ENCODE data around the gene CTSZ. TPM values are rescaled to one million over a fixed set of nuclear protein-coding genes. Genes with fewer than 3 reads are reported as not detected.
A peak's percentile ranks its signal among the peaks of the same experiment; 100 is the strongest.

The CTSZ gene
- total and polyA plus RNA-seq, 3 donors from 2014 or later: 49.4 to 120 (median 77.4) TPM

DNA sequence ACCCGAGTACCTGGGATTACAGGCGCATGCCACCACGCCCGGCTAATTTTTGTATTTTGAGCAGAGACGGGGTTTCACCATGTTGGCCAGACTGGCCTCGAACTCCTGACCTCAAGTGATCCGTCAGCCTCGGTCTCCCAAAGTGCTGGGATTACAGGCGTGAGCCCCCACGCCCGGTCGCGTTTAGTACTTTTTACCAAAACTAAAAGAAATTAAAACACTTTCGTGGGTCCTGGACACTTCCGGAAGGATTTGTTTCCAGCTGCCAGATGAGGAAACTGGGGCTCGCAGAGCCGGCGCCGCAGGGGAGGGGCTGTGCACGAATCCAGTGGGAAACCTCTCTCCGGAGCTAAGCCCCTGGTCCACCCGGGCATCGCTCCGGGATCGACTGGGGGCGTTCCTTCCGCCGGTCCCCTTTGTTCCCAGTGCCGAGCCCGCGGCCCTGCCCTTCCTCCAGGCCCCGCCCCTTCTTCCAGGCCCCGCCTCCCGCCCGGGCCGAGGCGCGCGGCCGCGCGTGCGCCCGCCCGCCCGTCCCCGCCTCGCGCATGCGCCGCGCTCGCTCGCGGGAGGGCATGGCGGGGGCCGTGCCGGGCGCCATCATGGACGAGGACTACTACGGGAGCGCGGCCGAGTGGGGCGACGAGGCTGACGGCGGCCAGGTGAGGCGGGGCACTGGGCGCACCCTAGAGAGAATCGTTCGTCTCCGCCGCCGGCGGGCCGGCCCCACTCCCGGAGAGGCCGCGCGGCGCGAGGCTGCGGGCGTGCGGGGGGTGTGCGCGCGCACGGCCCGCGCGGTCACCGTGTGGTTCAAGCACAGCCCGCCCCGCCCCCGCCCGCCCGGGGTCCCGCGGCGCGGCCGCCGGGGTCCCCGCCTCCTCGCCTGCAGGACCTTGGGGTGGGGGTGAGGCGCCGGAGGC, 26.1 kb downstream of the CTSZ start, which contains the start of gene NELFCD:
TSS of gene NELFCD (plus strand) at position 546 of the 917 bp plus-strand sequence. CDS start at position 600, 54 bp downstream.
- Histone ChIP-seq H3K9me3 (no peaks in the 10 kb centered on the region), H3K36me3 (ENCODE audit: low read depth, missing control alignments) (no peaks in the 10 kb centered on the region), H3K27ac (peak within 1 kb of the TSS; percentile 74 to 92), H3K27me3 (no peaks in the 10 kb centered on the region), H3K4me3 (peak within 1 kb of the TSS; percentile 67 to 74), H3K4me1 (peaks cover 8% of the 10 kb centered on the region)
- TF ChIP-seq POLR2A (IDR thresholded peaks at IDR 0.05): no peak
- TF ChIP-seq, protein P1, sequence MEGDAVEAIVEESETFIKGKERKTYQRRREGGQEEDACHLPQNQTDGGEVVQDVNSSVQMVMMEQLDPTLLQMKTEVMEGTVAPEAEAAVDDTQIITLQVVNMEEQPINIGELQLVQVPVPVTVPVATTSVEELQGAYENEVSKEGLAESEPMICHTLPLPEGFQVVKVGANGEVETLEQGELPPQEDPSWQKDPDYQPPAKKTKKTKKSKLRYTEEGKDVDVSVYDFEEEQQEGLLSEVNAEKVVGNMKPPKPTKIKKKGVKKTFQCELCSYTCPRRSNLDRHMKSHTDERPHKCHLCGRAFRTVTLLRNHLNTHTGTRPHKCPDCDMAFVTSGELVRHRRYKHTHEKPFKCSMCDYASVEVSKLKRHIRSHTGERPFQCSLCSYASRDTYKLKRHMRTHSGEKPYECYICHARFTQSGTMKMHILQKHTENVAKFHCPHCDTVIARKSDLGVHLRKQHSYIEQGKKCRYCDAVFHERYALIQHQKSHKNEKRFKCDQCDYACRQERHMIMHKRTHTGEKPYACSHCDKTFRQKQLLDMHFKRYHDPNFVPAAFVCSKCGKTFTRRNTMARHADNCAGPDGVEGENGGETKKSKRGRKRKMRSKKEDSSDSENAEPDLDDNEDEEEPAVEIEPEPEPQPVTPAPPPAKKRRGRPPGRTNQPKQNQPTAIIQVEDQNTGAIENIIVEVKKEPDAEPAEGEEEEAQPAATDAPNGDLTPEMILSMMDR (IDR thresholded peaks at IDR 0.05): no peak
- intact Hi-C loops (cut with DNase I; ENCODE audit: low total_unique reads): loop anchor here (5.0 kb wide), 1 partner anchor 89 kb away; no protein-coding TSS in a partner anchor
- peak; percentile 88 for DNase-seq
- 24 to 32% methylated on average over 22 to 25 of the region's 109 CpGs for WGBS, 2 donors

DNA sequence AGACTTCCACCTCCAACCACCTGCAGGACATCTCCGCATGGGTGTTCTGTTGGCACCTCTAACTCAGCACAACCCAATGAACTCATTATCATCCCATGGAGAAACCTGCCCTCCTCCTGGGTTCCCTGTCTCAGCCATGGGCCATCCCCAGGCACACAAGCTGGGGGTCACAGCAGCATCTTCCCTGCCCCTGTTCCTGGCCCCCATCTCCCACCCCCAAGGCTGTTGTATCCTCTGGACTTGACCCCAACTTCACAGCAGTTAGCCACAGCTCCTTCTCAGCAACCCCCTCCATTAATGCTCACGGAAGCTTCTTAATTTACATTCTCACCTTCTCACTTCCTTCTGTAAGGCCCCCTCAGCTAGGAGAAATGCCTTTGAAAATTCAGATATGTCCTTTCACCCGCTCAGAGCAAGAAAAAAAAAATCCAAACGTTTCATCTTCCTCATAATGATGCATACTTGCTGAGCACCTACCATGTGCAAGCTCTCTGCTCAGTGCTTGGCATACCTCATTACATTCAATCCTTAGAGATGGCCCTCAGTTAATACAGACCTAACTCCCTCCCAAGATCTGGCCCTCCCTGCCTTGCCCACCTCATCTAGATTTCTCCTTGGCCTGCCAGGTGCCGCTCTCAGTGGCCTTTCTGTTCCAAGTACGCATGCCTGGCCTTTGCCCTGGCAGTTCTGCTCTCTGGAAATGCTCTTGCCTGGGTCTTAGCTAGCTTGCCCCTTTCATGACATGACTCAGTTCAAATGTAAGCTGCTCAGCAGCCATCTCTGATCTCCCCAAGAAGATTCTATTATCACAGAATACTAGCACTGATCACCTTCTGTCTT, 28.5 kb downstream of the CTSZ start:
- Histone ChIP-seq H3K27me3 (no peaks in the 10 kb centered on the region), H3K36me3 (ENCODE audit: low read depth, missing control alignments) (no peaks in the 10 kb centered on the region), H3K9me3 (no peaks in the 10 kb centered on the region), H3K27ac (no peak overlapping the region), H3K4me1 (peaks cover 8% of the 10 kb centered on the region), H3K4me3 (no peak overlapping the region)
- DNase-seq: no peak
- intact Hi-C loops (cut with DNase I; ENCODE audit: low total_unique reads): no loop called here
- TF ChIP-seq, protein P1 (IDR thresholded peaks at IDR 0.05): no peak
- TF ChIP-seq POLR2A (IDR thresholded peaks at IDR 0.05): no peak
- WGBS, 2 donors: 62 to 68% methylated on average over 6 of the region's 6 CpGs

DNA sequence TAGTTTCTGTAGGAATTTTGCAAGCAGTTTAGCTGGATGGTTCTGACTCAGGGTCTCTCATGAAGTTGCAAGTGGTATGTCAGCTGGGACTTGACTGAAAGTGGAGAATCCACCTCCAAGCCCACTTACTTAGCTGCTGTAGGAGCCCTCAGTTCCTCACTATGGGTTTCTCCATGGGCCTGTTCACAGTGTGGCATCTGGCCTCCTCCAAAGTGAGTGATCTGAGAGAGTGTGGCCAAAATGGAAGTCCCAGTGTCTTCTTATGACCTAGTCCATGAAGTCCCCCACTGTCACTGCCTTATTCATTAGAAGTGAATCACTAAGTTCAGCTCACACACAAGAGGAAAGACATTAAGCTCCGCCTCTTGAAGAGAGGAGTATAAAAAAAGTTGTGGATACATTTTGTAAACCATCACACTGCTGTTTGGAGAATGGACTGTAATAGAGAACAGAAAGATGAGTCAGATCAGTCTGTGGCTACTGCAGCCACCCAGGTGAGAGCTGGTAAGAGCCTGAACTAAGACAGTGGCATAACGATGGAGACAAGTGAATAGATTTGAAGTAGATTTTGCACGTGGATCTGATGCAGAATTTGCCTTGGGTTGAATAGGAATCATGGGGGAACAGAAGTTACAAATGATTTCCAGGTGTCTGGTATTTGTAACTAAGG, 30.9 kb downstream of the CTSZ start:
- H3K27ac ChIP-seq: no peak overlapping the region
- intact Hi-C loops (cut with DNase I; ENCODE audit: low total_unique reads): no loop called here
- H3K27me3 ChIP-seq: no peaks in the 10 kb centered on the region
- no peaks in the 10 kb centered on the region for H3K9me3 ChIP-seq
- no peaks in the 10 kb centered on the region for H3K4me1 ChIP-seq
- no peak for DNase-seq
- H3K36me3 ChIP-seq (ENCODE audit: low read depth, missing control alignments): no peaks in the 10 kb centered on the region
- TF ChIP-seq POLR2A (IDR thresholded peaks at IDR 0.05): no peak
- TF ChIP-seq, protein P1 (IDR thresholded peaks at IDR 0.05): no peak
- no peak overlapping the region for H3K4me3 ChIP-seq
- WGBS, 2 donors: 81 to 91% methylated on average over 3 of the region's 3 CpGs

DNA sequence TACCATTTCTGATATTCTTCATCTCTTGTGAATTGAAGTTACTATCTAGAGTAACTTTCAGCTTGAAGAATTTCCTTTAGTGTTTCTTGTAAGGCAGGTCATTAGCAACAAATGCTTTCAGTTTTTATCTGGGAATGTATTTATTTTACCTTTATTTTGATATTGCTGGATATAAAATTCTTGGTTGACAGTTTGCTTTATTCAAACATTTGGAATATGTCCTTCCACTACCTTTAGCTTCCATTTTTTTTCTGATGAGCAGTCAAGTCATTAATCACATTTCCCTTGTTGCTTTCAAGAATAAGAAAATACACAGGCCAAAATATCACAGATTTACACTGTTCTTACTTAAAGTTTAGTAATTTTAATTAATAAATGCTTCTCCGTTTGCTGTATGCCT, 31.7 kb downstream of the CTSZ start:
- intact Hi-C loops (cut with DNase I; ENCODE audit: low total_unique reads): no loop called here
- Histone ChIP-seq H3K4me3 (no peak overlapping the region), H3K36me3 (ENCODE audit: low read depth, missing control alignments) (no peaks in the 10 kb centered on the region), H3K27me3 (no peaks in the 10 kb centered on the region), H3K9me3 (no peaks in the 10 kb centered on the region), H3K27ac (no peak overlapping the region), H3K4me1 (no peaks in the 10 kb centered on the region)
- DNase-seq: no peak
- TF ChIP-seq, protein P1 (IDR thresholded peaks at IDR 0.05): no peak
- TF ChIP-seq POLR2A (IDR thresholded peaks at IDR 0.05): no peak
- 97 to 100% methylated on average over 1 of the region's 1 CpG for WGBS, 2 donors
